NCI-H1048 (cell line): ENCODE results near the gene KRTAP19-6.
"Not testable (repeated sequence)": the region's sequence is repeated elsewhere in the genome, so short reads cannot be mapped to it uniquely, and the experiment has no call there.

Experiments
- DNase-seq: peaks from one replicate; lab custom pipeline; 2025; lab: John Stamatoyannopoulos, UW

Gene KRTAP19-6, protein sequence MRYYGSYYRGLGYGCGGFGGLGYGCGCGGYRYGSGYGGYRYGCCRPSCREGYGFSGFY

GRCh38 chr21:30541764-30542163 lies at the start of gene KRTAP19-6:
KRTAP19-6 (minus strand) TSS chr21:30541864; CDS start chr21:30541833, 31 bp downstream.
- DNase-seq, result no peak

GRCh38 chr21:30590297-30590696 lies 48.6 kb upstream of the KRTAP19-6 start, which contains the start of gene KRTAP22-2:
KRTAP22-2 (minus strand) TSS chr21:30590397.
- no peak for DNase-seq

GRCh38 chr21:30582870-30583269 lies 41.2 kb upstream of the KRTAP19-6 start:
- no peak for DNase-seq

DNA sequence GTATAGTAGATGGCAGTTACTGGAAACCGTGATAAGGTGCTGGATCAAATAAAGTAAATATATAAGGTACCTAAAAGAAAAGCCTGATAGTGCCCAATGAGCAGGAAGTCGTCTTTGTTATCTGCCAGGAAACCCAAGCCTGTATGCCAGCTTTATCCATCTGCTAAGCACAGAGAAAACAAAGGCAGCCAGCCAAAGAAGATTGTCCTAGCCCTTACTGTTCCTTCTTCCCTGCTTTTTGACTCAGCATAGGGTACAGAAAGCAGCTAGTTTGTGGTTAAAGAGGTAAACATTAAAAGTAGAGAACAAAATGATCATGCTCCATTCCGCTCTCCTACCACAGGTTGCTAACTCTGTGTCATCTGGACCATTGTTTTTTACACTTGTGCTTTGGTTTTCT lies 38.5 kb upstream of the KRTAP19-6 start:
- DNase-seq, result no peak

- DNase-seq, result no peak
Measured at GRCh38 chr21:30579346-30579745, 37.7 kb upstream of the KRTAP19-6 start.

- DNase-seq, result no peak
Measured at GRCh38 chr21:30577766-30578165, 36.1 kb upstream of the KRTAP19-6 start.

GRCh38 chr21:30567617-30568016 lies 26.0 kb upstream of the KRTAP19-6 start:
- DNase-seq, result no peak

GRCh38 chr21:30563630-30564029 lies 22.0 kb upstream of the KRTAP19-6 start:
- DNase-seq, result no peak

DNA sequence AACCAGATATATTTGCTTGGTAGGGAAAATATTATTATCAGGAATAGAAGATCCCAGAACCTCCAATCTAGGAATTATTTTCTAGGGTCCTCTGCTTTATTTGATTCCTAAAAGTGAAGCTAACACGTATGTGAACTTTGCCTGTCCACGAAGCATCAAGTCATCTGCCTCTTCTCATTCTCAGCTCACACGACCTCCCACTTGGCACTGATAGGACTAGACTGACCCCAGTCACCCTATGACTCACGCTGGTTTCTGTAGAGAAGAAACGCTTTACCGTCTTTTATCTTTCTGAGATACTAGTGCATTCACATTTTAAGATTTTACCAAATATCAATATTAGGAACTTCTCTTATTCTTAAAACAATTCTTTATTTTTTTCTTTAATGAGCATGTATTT lies 21.4 kb upstream of the KRTAP19-6 start:
- DNase-seq, result no peak

DNA sequence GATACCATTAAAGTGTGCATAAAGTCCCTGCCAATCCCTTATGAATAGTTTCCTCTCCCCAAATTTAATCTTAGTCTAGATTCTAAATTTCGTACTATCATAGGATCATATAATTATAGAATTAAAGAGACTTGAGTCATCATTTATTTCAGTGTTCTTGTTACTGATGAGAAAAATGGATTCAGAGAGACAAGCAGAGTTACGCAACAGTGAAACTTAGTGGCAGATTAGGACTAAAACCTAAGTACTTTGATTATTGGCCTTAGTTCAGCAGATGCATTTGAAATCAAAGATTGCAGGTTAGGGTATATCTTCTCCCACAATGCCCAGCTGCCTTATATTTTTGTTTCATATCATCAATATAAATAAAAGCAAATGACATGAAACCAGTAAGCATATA lies 20.3 kb upstream of the KRTAP19-6 start:
- DNase-seq, result no peak

GRCh38 chr21:30561264-30561895 lies 19.7 kb upstream of the KRTAP19-6 start, which contains the start of gene KRTAP19-7:
KRTAP19-7 (minus strand) TSS chr21:30561314; CDS start chr21:30561289, 25 bp downstream.
- no peak for DNase-seq

GRCh38 chr21:30555095-30555494 lies 13.4 kb upstream of the KRTAP19-6 start:
- DNase-seq, result no peak

- no peak for DNase-seq
Measured at GRCh38 chr21:30552782-30553181, 11.1 kb upstream of the KRTAP19-6 start.

GRCh38 chr21:30518876-30519275 lies 22.8 kb downstream of the KRTAP19-6 start:
- DNase-seq, result no peak

- no peak for DNase-seq
Measured at GRCh38 chr21:30515681-30516080, 26.0 kb downstream of the KRTAP19-6 start.

GRCh38 chr21:30505621-30506205 lies 36.0 kb downstream of the KRTAP19-6 start:
- DNase-seq, result not testable (repeated sequence)

- no peak for DNase-seq
Measured at GRCh38 chr21:30502041-30502440, 39.6 kb downstream of the KRTAP19-6 start, which contains the start of gene KRTAP19-5. KRTAP19-5 (minus strand) TSS chr21:30502141; CDS start chr21:30502090, 51 bp downstream.

GRCh38 chr21:30497065-30497464 lies 44.6 kb downstream of the KRTAP19-6 start, which contains the start of gene KRTAP19-4:
KRTAP19-4 (minus strand) TSS chr21:30497165; CDS start chr21:30497110, 55 bp downstream.
- DNase-seq, result no peak

- DNase-seq, result no peak
Measured at GRCh38 chr21:30491963-30492428, 49.7 kb downstream of the KRTAP19-6 start, which contains the start of gene KRTAP19-3. KRTAP19-3 (minus strand) TSS chr21:30492013; CDS start chr21:30491957, 56 bp downstream.
